Epithelial cell of proximal tubule (primary cell): ENCODE measurements around the gene HIVEP3. TPM values are rescaled to one million over a fixed set of nuclear protein-coding genes. Genes with fewer than 3 reads are reported as not detected.

Experiments used
- DNase-seq: peaks from one replicate; pipeline ENCODE4 v3.0.0-alpha.2; 2011; ENCODE audit warnings: low read depth
- H3K4me3 ChIP-seq: 2 replicates; pipeline ENCODE4 v1.5.1; 2011; ENCODE audit warnings: low read depth, mild to moderate bottlenecking, low read length
- CTCF ChIP-seq: conservative IDR thresholded peaks from 2 replicates; pipeline ENCODE4 v1.5.1; 2012; ENCODE audit warnings: low read depth, mild to moderate bottlenecking, low read length
- total RNA-seq: library from RNA; depleted of rRNA; stranded (reverse); fragments of >200 nt; gene quantifications from 2 replicates; pipeline ENCODE4 v1.2.3, GENCODE V29; 2015

Gene HIVEP3
- total RNA-seq, 1 donor from 2014 or later, result 3.9 TPM

GRCh38 chr1:41627491-41628280 lies 291.0 kb downstream of the HIVEP3 start:
- no peak for DNase-seq
- H3K4me3 ChIP-seq, result no peak overlapping the region
- no peak for TF ChIP-seq CTCF

GRCh38 chr1:41626616-41627375 lies 291.9 kb downstream of the HIVEP3 start:
- TF ChIP-seq CTCF, result no peak
- no peak overlapping the region for H3K4me3 ChIP-seq
- DNase-seq, result no peak

GRCh38 chr1:41626146-41626545 lies 292.6 kb downstream of the HIVEP3 start:
- H3K4me3 ChIP-seq, result no peak overlapping the region
- DNase-seq, result no peak
- TF ChIP-seq CTCF, result no peak

- H3K4me3 ChIP-seq, result no peak overlapping the region
- no peak for TF ChIP-seq CTCF
- no peak for DNase-seq
Observed at GRCh38 chr1:41623736-41624135, 295.0 kb downstream of the HIVEP3 start.

- no peak overlapping the region for H3K4me3 ChIP-seq
- no peak for TF ChIP-seq CTCF
- DNase-seq, result no peak
Observed at GRCh38 chr1:41622859-41623732, 295.6 kb downstream of the HIVEP3 start.

- H3K4me3 ChIP-seq, result no peak overlapping the region
- TF ChIP-seq CTCF, result no peak
- no peak for DNase-seq
Observed at GRCh38 chr1:41622402-41622801, 296.3 kb downstream of the HIVEP3 start.
